Medulla oblongata (tissue), 1 donor: ENCODE data around the gene ZFPL1.
A peak's percentile ranks its signal among the peaks of the same experiment; 100 is the strongest.

ENCODE experiments used
- DNase-seq: peaks from one replicate; pipeline ENCODE4 v3.0.0-alpha.2; 2015; ENCODE audit errors: extremely low spot score

ZFPL1 gene

GRCh38 chr11:65083834-65084597, at the start of gene ZFPL1, which contains the start of gene CDCA5:
Gene ZFPL1 (plus strand): TSS chr11:65084222. CDS start chr11:65084699, 477 bp downstream.
Gene CDCA5 (minus strand): TSS chr11:65084040. CDS start chr11:65083978, 62 bp downstream.
- peak; percentile 97 for DNase-seq

GRCh38 chr11:65034423-65034822, 49.6 kb upstream of the ZFPL1 start:
- no peak for DNase-seq

- no peak for DNase-seq
These were observed 48.4 kb upstream of the ZFPL1 start for GRCh38 chr11:65035579-65035978.

DNA sequence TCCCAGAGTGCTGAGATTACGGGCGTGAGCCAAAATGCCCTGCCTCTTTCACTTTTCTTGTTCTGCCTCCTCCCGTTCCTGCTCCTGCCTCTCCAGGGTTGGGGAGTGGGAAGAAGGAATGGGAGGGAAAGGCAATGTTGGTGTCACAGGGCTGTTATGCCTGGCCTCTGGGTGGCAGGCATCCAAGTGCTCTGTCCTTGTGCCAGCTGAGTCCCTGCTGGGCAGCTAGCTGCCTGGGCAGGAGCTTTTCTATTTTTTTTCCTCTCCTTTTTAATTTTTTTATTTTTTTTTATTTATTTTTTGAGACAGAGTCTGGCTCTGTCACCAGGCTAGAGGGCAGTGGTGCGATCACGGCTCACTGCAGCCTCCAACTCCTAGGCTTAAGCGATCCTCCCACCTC, 47.1 kb upstream of the ZFPL1 start:
- peak; percentile 85 for DNase-seq

- DNase-seq = no peak
These were observed 43.5 kb upstream of the ZFPL1 start for GRCh38 chr11:65040520-65040846.

GRCh38 chr11:65040847-65041622, 43.0 kb upstream of the ZFPL1 start, which contains the start of gene SAC3D1:
Gene SAC3D1 (plus strand): TSS chr11:65041210. CDS start chr11:65041293, 83 bp downstream.
- peak; percentile 92 for DNase-seq

GRCh38 chr11:65042891-65043290, 41.1 kb upstream of the ZFPL1 start:
- DNase-seq = no peak

DNA sequence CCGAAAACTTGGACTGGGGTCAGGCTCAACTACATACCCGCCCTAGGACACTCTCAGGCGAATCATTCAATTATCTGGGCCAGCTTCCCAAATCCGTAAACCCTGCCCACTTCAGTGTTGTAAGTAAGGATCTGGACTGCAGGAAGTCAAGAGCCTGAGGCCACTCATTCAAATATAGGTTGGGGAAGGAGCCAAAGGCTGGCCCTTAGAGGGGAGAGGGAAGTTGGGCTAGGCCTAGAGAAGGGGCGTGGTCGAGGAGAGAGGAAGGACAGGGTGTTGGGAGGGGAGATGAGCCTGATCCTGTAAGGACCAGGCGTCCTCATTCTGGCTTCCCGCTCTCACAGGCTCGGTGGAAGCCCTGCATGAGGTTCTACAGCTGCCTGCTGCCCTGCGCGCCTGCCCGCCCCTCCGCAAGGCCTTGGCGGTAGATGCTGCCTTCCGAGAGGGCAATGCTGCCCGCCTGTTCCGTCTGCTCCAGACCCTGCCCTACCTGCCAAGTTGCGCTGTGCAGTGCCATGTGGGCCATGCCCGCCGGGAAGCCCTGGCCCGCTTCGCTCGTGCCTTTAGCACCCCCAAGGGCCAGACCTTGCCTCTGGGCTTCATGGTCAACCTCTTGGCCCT, 40.0 kb upstream of the ZFPL1 start:
- peak; percentile 68 for DNase-seq

GRCh38 chr11:65045061-65045460, 39.0 kb upstream of the ZFPL1 start:
- no peak for DNase-seq

GRCh38 chr11:65045728-65046127, 38.3 kb upstream of the ZFPL1 start:
- no peak for DNase-seq

- no peak for DNase-seq
These were observed 36.2 kb upstream of the ZFPL1 start for GRCh38 chr11:65047581-65048422.

GRCh38 chr11:65051398-65051858, 32.6 kb upstream of the ZFPL1 start:
- DNase-seq = no peak

DNA sequence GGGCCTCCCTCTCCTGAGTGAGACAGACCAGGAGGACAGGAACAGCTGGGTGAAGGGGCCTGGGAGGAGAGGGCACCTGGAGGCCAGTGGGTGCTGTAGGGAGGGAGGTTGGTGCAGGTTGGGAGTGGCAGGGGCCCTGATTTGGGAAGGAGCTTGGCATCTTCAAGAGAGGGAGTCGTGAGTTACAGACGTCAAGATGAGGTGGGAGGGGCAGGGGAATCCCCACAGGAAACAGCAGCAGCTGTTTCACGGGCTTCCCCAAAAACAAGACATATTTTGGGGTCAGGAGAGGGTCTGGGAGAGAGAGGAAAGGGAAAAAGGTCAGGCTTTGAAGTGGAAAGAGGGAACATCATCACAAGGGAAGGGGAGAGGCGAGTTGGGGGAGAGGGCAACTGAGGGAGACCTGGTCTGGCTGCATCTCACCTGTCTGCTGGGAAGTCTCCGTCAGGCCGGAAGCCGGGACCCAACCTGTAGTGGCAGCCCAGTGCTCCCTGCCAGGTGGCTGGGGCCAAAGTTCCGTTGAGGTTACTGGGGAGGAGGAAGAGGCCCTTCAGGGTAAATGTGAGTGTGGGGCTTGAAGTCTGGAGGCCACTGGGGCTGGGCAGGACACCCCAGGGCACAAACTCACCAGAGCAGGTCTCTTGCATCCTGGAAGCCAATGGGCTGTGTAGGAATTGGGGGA, 30.1 kb upstream of the ZFPL1 start:
- DNase-seq = no peak

DNA sequence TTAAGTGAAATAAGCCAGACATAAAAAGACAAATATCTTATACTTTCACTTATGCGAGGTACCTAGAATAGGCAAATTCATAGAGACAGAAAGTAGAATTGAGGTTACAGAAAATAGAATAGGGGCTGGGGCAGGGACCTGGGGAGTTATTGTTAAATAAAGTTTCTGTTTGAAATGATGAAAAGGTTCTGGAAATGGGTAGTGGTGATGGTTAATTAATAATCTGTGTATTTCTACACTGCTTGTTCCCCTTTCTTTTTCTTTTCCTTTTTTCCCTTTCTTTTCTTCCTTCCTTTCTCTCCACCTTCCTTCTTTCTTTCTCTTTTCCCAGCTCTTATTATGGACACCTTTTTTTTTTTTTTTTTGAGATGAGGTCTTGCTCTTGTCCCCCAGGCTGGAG, 28.5 kb upstream of the ZFPL1 start:
- DNase-seq = no peak

DNA sequence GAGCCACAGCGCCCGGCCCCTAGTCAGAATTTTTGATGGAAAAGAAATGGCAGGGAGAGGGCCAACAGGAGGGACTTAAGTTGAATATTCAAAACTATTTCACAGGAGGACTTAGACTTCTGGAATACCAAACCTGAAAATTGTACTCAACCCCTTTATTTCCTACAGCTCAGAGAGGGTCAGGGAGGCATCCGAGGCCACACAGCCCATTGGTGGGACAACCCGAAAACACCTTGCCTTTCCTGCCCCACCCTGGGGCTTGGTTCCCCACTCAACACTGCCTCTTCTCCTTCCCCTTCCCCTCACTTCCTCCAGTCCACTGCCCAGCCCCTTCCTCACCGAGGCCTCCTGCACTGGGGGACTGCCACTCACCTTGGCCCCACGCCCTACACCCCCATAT, 27.0 kb upstream of the ZFPL1 start:
- DNase-seq = no peak

GRCh38 chr11:65057526-65057925, 26.5 kb upstream of the ZFPL1 start:
- no peak for DNase-seq

DNA sequence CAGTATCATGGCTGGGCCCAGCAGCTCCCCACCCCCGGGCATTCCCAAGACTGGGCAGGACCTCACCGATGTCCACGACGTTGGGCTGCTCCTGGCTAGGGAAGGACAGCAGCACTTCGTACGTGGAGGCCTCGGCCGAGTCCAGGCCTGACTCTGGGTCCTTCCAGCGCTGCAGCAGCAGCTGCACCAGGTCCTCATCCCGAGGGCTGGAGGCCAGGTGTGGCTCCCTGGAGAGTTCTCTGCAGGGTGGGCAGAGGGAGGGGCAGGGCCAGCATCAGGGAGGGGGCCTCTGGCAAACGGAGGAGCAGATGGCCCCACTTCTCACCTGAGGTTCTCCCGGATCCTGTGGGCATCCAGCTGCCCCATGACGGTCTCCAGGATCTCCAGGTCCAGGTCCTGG, 26.0 kb upstream of the ZFPL1 start:
- DNase-seq = no peak

- DNase-seq = no peak
These were observed 25.5 kb upstream of the ZFPL1 start, which contains the start of gene NAALADL1 for GRCh38 chr11:65058419-65059054. Gene NAALADL1 (minus strand): TSS chr11:65058553. CDS start chr11:65058521, 32 bp downstream.

GRCh38 chr11:65059523-65059922, 24.5 kb upstream of the ZFPL1 start:
- no peak for DNase-seq
